SK-N-SH treated with all-trans-retinoic acid at 6 μM for 48 hours (cell line): ENCODE results near the gene SPEM2.

Experiments
- GLIS3 ChIP-seq: fragments of 250-450 bp; sonication (Bioruptor Pico); IDR thresholded peaks from 2 replicates; pipeline ENCODE4 v1.5.0; 2020; ENCODE audit warnings: mild to moderate bottlenecking, moderate library complexity
- OSR1 ChIP-seq: fragments of 250-450 bp; sonication (Bioruptor Pico); IDR thresholded peaks from 2 replicates; pipeline ENCODE4 v1.8.0; 2022; ENCODE audit warnings: moderate library complexity, mild to moderate bottlenecking, inconsistent platforms
- PPARA ChIP-seq: fragments of 250-450 bp; sonication (Bioruptor Pico); IDR thresholded peaks from 2 replicates; pipeline ENCODE4 v1.5.0; 2020; ENCODE audit warnings: mild to moderate bottlenecking, borderline replicate concordance
- SNAI2 ChIP-seq: fragments of 250-450 bp; sonication (Bioruptor Pico); IDR thresholded peaks from 2 replicates; pipeline ENCODE4 v1.5.0; 2020; ENCODE audit warnings: mild to moderate bottlenecking, moderate library complexity
- ZNF565 ChIP-seq: fragments of 450-650 bp; formaldehyde crosslinking; conservative IDR thresholded peaks from 2 replicates; pipeline ENCODE4 v1.5.0; 2020; ENCODE audit warnings: low read depth, mild to moderate bottlenecking, moderate library complexity
- TF ChIP-seq, protein P1 (sequence below): fragments of 250-450 bp; sonication (Bioruptor Pico); IDR thresholded peaks from 2 replicates; pipeline ENCODE4 v1.5.1; 2020; ENCODE audit warnings: low read depth, mild to moderate bottlenecking, moderate library complexity
- TF ChIP-seq, protein P2 (sequence below): fragments of 250-450 bp; sonication (Bioruptor Pico); IDR thresholded peaks from 2 replicates; pipeline ENCODE4 v1.8.0; 2020; ENCODE audit warnings: mild to moderate bottlenecking, moderate library complexity, borderline replicate concordance

DNA sequence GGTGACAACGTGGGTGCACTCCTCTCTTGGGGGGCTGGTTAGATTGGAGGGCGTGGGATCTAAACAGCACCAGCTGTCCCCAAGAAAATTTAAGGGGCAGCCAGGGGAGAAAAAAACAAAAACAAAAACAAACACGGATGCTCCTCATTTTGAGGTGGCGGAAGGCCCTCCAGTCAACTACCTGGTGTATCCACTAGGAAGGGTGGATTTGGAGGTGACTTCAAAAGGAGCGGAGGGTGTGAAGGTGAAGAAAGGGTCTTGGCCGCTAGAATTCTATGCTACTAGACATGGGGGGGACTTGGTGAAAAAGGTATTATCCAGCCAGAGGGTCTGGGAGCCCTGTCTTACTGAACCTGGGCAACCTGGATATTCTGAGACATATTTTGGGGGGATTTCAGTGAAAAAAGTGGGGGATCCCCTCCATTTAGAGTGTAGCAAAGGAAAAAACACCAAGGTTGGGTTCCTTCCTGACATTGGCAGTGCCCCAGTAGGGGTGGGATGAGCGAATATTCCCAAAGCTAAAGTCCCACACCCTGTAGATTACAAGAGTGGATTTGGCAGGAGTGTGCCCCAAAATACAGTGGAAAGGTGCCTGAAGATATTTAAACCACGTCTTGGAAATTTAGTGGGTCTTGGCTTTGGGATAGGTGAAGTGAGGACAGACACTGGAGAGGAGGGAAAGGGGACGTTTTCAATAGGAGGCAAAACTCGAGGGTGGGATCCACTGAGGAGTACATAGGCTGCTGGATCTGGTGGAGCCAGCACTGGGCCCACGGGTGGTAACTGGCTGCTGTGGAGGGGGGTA is 13.4 kb downstream of the SPEM2 start:
- TF ChIP-seq PPARA (CRISPR knock-in tag) (no peak), ZNF565 (CRISPR knock-in tag) (no peak), OSR1 (no peak), SNAI2 (CRISPR knock-in tag) (no peak), GLIS3 (CRISPR knock-in tag) (no peak)
- TF ChIP-seq, protein P1, sequence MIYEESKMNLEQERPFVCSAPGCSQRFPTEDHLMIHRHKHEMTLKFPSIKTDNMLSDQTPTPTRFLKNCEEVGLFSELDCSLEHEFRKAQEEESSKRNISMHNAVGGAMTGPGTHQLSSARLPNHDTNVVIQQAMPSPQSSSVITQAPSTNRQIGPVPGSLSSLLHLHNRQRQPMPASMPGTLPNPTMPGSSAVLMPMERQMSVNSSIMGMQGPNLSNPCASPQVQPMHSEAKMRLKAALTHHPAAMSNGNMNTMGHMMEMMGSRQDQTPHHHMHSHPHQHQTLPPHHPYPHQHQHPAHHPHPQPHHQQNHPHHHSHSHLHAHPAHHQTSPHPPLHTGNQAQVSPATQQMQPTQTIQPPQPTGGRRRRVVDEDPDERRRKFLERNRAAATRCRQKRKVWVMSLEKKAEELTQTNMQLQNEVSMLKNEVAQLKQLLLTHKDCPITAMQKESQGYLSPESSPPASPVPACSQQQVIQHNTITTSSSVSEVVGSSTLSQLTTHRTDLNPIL (CRISPR knock-in tag) = no peak
- TF ChIP-seq, protein P2, sequence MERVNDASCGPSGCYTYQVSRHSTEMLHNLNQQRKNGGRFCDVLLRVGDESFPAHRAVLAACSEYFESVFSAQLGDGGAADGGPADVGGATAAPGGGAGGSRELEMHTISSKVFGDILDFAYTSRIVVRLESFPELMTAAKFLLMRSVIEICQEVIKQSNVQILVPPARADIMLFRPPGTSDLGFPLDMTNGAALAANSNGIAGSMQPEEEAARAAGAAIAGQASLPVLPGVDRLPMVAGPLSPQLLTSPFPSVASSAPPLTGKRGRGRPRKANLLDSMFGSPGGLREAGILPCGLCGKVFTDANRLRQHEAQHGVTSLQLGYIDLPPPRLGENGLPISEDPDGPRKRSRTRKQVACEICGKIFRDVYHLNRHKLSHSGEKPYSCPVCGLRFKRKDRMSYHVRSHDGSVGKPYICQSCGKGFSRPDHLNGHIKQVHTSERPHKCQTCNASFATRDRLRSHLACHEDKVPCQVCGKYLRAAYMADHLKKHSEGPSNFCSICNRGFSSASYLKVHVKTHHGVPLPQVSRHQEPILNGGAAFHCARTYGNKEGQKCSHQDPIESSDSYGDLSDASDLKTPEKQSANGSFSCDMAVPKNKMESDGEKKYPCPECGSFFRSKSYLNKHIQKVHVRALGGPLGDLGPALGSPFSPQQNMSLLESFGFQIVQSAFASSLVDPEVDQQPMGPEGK (CRISPR knock-in tag) = no peak
